ENCODE measurements around the gene ARRDC4. TPM values are rescaled to one million over a fixed set of nuclear protein-coding genes. Genes with fewer than 3 reads are reported as not detected.

The ARRDC4 gene
- total RNA-seq, 2 donors from 2014 or later, result 25.4 to 25.6 TPM

DNA sequence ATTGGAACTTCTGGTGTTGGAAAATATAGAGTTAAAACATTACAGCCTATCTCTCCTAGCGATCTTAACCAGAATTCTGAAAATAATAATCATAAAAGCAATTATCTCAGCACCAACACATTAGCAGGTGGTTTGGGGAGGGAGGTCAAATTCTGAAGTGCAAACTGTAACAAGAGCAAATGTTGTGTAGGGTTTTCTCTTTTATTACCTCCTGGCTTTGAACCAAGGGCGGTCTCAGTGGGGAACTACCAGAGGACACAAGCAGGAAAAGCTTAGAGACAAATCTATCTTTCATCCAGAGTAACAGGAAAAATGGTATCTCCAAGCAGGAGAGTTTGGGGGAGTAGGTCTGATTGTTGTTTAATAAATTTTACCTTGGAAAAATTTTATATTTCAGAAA, 5.5 kb upstream of the ARRDC4 start:
- Histone ChIP-seq H3K27ac (no peak overlapping the region), H3K4me1 (replicated peaks) (no peaks in the 10 kb centered on the region), H3K27me3 (replicated peaks; ENCODE audit: insufficient read depth) (no peaks in the 10 kb centered on the region), H3K36me3 (no peaks in the 10 kb centered on the region), H3K4me3 (no peak overlapping the region), H3K9me3 (no peaks in the 10 kb centered on the region)
- no peak for DNase-seq (ENCODE audit: low spot score)
- intact Hi-C loops (cut with DNase I), result no loop called here
- TF ChIP-seq, protein P1, sequence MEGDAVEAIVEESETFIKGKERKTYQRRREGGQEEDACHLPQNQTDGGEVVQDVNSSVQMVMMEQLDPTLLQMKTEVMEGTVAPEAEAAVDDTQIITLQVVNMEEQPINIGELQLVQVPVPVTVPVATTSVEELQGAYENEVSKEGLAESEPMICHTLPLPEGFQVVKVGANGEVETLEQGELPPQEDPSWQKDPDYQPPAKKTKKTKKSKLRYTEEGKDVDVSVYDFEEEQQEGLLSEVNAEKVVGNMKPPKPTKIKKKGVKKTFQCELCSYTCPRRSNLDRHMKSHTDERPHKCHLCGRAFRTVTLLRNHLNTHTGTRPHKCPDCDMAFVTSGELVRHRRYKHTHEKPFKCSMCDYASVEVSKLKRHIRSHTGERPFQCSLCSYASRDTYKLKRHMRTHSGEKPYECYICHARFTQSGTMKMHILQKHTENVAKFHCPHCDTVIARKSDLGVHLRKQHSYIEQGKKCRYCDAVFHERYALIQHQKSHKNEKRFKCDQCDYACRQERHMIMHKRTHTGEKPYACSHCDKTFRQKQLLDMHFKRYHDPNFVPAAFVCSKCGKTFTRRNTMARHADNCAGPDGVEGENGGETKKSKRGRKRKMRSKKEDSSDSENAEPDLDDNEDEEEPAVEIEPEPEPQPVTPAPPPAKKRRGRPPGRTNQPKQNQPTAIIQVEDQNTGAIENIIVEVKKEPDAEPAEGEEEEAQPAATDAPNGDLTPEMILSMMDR (IDR thresholded peaks at IDR 0.05), result no peak
- no peak for TF ChIP-seq POLR2AphosphoS5 (IDR thresholded peaks at IDR 0.05)
- no peak for TF ChIP-seq POLR2A (IDR thresholded peaks at IDR 0.05)
- WGBS, result 54% methylated on average over 2 of the region's 2 CpGs

DNA sequence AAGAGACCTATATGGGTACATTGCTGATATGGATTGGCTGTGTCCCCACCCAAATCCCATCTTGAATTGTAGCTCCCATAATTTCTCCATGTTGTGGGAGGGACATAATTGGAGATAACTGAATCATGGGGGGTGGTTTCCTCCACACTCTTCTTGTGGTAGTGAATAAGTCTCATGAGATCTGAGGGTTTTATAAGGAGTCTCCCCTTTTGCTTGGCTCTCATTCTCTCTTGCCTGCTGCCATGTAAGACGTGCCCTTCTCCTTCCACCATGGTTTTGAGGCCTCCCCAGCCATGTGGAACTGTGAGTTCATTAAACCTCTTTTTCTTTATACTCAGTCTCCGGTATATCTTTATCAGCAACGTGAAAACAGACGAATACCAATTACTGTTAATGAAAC, 5.0 kb upstream of the ARRDC4 start:
- Histone ChIP-seq H3K4me3 (no peak overlapping the region), H3K36me3 (no peaks in the 10 kb centered on the region), H3K27ac (no peak overlapping the region), H3K27me3 (replicated peaks; ENCODE audit: insufficient read depth) (no peaks in the 10 kb centered on the region), H3K4me1 (replicated peaks) (no peaks in the 10 kb centered on the region), H3K9me3 (no peaks in the 10 kb centered on the region)
- TF ChIP-seq POLR2A (IDR thresholded peaks at IDR 0.05) (no peak), POLR2AphosphoS5 (IDR thresholded peaks at IDR 0.05) (no peak)
- TF ChIP-seq, protein P1 (IDR thresholded peaks at IDR 0.05), result no peak
- WGBS, result 94% methylated on average over 4 of the region's 4 CpGs
- intact Hi-C loops (cut with DNase I), result no loop called here
- DNase-seq (ENCODE audit: low spot score), result no peak

DNA sequence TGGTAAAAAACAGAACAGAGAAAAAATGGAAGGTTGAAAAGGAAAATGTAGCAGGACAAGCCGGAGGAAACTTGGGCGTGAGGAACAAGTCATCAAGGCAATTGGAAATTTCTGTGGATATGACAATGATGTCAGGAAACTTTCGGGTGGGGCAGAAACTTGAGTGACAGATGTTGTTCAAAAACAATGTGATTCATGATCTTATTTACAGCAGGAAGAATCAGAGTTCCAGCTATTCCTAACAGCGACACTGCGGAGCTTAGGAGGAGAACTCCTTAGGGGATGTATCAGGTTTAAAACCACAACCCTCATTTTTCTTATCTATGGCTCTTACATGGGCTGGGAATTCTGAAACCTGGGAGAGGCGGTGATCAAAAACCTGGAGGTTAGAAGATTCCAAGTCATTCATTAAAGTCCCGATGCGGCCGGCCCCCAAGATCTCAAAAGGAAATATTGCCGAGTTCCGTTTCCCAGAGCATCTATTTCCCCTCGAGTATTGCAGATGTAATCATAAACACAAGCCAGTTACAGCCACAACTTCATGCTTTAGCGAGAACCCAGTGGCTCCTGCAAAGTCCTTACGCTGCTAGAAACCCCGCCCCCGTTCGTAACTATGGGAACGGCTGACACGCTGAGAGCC, 659 bp upstream of the ARRDC4 start:
- H3K4me1 ChIP-seq (replicated peaks), result no peaks in the 10 kb centered on the region
- intact Hi-C loops (cut with DNase I), result no loop called here
- H3K4me3 ChIP-seq, result peak overlapping the region; percentile 24 to 86
- 6% methylated on average over 19 of the region's 19 CpGs for WGBS
- H3K36me3 ChIP-seq, result no peaks in the 10 kb centered on the region
- H3K9me3 ChIP-seq, result no peaks in the 10 kb centered on the region
- TF ChIP-seq, protein P1 (IDR thresholded peaks at IDR 0.05), result peak in 1 of 4 experiments; percentile 8
- TF ChIP-seq POLR2AphosphoS5 (IDR thresholded peaks at IDR 0.05) (no peak), POLR2A (IDR thresholded peaks at IDR 0.05) (no peak)
- H3K27ac ChIP-seq, result peak overlapping the region; percentile 25 to 28
- H3K27me3 ChIP-seq (replicated peaks; ENCODE audit: insufficient read depth), result no peaks in the 10 kb centered on the region
- DNase-seq (ENCODE audit: low spot score), result no peak

DNA sequence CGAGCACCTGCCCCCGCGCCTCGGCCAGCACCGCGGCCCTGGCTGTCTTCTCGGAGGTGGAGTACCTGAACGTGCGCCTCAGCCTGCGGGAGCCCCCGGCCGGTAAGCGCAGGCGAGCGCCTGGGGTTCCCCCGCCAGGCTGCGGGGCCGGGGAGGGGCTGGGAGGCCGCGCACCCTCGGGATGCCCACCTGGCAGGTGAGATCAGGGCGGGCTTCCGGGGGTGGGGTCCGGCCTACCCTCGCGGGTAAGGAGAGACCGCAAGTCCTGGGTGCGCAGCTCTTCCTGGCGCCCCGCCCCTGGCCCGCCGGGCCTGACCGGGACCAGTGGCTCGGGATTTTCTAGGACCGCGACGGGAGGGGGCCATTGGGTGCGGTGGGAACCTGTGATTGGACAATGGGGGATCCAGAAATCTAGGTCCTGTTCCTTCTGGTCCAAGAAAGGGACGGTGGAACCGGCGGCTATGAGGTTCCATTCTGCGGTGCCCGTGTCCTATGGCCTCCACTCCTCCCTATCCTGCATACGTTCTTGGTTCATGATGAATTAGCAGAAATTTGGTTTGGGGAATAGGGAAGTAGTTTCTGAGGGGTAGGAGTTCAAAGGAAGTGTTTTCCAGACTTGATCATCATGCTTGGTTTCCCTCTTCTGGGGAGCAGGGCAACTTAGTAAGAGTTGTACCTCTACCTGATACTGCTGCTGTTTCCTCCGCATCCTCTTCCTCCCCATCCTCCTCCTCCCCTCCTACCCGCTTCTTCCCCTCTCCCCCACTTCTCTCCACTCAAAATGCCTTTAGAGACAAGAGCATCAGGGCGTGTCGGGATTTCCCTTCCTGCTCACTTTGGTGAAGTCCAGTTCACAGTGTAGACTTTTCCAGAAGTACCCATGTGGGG, 808 bp downstream of the ARRDC4 start:
- Histone ChIP-seq H3K27ac (peak overlapping the region; percentile 61 to 76), H3K27me3 (replicated peaks; ENCODE audit: insufficient read depth) (no peaks in the 10 kb centered on the region), H3K9me3 (no peaks in the 10 kb centered on the region), H3K4me3 (peak overlapping the region; percentile 86 to 89), H3K36me3 (no peaks in the 10 kb centered on the region), H3K4me1 (replicated peaks) (no peaks in the 10 kb centered on the region)
- intact Hi-C loops (cut with DNase I), result no loop called here
- peak; percentile 18 for DNase-seq (ENCODE audit: low spot score)
- no peak for TF ChIP-seq POLR2A (IDR thresholded peaks at IDR 0.05)
- TF ChIP-seq, protein P1 (IDR thresholded peaks at IDR 0.05), result no peak
- no peak for TF ChIP-seq POLR2AphosphoS5 (IDR thresholded peaks at IDR 0.05)
- WGBS, result 6% methylated on average over 43 of the region's 48 CpGs
